ENCODE results near the gene SLC9A3.

- no peak for TF ChIP-seq CTCF (conservative IDR thresholded peaks at IDR 0.05)
- no peak for TF ChIP-seq ZFX (IDR thresholded peaks at IDR 0.05)
These were observed 6.6 kb downstream of the SLC9A3 start for GRCh38 chr5:517535-518100.

Data from C4-2B (cell line).